HG02981 (cell line): Measurements from ENCODE around the gene GRK5.

ENCODE experiments used
- ATAC-seq: cut with Tn5 transposase; IDR thresholded peaks from one replicate; pipeline ENCODE4 v1.9.1; 2021; ENCODE audit warnings: mild to moderate bottlenecking, moderate library complexity; ENCODE audit not compliant: unreplicated experiment

Gene GRK5

DNA sequence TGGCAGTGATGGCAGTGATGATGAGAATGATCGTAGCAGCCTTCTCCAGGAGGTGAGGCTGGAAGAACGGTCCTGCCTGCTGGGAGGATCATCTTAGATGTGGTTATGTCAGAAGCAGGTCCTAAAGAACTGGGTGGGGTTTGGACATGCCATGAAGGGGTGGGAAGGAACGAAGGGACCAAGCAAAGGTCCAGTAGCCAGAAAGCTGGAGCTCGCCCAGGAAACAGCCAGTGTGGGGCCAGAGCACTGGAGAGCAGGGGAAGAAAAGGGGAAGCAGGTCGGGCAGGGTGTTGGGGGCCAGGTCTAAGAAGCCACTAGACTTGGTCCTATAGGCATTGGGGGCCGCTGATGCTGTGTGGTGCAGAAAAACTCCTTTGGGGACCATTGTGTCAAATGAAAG lies 207.8 kb downstream of the GRK5 start:
- no peak for ATAC-seq

DNA sequence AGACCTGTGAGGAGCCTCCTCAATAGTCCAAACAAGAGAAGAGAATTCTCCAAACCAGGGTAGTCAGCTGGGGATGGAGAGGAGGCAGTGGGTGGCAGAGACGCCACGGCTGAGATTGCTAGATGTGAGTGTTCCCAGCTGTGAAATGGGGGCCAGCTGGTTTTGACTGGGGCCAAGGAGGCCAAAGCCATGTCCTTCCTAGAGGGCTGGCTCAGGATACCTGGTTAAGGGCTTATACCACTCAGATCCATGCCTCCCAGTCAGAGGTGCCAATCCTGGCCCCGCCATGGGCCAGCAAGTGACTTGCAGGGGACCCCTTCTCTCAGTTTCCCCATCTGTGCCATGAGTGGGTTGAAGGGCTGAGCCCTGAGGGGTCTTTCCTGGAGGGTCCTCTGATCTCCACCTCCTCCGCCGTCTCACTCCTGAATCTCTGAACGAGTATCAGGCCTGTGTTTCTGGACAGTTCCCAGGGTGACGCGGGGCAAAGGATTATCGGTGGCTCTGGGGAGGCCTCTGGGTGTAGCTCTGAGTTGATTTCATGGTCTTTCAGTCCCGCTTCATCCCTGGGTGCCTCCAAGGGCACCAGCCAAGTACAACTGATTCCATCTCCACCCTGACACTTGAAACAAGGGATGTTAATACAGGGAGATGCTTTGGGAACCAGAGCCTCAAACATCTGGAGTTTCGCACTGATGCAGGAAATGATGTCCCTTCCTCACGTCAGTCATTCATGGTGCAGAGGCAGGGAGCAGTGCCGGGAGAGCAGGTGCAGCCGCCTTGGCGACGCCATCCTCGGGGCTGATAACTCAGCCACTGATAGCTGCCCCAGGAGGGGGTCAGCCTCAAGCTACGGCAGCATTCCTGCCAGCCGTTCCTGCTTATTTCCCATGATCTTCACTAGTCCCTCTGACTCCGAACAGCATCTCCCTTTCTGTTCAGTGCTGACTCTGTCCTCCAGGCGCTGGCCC lies 208.4 kb downstream of the GRK5 start:
- no peak for ATAC-seq

DNA sequence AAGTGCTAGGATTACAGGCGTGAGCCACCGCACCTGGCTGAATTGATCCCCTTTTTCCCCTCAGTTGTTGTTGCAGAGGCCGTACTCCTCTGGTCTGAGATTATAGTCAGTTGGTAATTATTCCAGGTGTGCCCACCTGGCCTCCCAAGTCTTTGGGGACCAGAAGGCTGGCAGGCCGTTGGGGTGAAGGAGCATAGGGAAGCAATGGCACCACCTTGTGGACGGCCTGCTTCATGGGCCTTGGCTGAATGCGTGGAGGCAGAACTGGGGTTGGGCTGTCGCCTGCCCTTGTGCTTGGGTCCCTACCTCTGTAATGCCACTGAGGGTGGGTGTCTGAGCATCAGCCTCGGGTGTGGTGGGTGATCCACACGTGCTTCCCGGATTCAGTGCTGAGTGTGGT lies 209.5 kb downstream of the GRK5 start:
- ATAC-seq = no peak

DNA sequence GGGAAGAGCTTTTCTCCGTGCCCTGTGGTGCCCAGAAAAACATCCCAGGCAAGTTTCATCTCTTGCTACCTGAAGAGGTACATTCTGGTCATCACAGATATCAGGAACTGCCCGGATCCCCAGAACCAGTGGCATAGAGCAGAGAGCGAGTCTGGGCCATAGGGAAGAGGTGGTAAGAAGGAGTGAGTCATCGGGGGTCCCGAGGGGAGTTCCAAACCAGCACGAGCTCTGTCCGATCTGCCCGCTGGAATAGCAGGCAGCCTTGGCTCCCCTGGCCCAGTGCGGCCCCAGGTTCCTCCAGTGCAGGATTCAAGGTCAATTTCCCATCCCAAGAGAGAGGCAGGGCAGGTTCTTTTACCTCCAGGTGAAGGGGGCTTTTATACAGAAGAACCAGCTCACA lies 210.5 kb downstream of the GRK5 start:
- no peak for ATAC-seq

DNA sequence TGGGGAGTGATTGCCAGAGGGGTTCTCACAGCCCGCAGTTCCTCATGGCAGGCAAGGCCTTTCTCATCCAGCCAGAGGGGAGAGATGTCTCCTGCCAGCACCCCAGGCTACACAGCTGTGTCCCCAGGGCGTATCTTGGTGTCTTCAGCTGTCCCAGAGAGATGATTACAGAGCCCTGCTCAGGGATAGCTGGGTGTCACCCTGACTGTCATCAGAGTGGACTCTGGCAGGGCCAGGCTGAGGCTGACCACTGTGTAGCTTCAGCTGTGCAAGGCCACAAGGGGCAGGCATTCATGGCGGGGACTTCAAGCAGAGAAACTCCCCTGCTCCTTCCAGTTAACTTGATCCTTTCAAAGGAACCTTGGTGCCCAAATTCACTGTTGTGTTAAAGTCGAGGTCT lies 211.0 kb downstream of the GRK5 start:
- ATAC-seq = no peak

DNA sequence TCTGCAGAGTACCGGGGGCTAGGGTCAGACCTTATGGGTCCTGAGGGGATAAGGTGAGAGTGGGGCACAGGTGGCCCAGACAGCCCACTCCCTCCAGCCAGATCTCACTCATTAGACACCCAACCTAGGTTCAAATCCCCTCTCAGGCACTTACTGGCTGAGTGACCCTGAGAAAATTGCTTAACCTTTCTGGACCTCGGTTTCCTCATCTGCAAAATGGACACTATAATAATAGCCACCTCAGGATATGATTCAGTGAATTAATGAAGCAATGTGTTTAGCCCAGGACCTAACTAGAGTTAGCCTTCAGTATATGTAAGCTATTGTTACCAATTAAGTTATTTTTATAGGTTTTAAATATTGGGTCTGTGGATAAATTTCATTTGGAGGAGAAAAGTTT lies 212.6 kb downstream of the GRK5 start:
- ATAC-seq = no peak

DNA sequence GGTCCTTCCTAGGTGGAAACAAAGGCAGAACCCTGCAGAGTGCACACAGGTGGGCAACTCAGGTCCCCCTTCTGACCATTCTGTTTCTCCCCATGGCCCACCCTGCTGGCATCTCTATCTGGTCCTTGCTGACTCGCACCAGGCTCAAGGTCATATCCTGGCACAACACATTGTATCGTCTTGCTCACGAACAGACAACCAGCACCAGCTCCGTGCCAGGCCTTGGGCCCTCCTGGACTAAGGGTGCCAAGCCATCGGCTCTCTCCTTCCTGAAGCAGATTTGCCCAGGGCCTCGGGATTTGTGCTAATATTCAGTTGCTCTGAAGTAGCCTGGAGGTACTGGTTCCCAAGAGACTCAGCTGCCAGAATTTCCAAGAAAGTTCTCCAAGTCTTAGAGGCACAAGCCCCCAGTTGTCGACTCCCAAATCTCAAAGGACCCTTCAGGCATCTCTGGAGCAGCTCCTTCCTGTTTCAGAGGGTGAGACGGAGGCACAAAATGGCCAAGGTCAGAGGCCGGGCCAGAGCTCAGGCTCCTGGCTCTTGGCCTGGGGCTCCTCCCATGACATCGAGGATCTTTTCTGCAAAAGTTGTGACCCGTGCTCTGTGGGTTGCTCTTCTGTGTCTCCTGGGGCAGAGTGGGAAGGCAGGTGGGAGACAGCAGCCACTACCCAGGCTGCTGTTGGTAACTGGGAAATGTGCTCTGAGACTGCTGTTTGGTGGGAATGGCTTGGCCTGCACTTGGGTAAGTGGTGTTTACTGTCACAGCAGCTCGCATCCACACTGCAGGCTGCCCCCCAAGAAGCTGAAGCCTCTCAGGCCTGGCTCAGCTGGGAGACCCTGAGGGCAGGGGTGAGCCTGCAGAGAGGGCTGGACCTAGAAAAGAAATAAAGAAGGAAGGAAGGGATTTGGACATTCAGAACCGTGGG lies 213.8 kb downstream of the GRK5 start:
- no peak for ATAC-seq

DNA sequence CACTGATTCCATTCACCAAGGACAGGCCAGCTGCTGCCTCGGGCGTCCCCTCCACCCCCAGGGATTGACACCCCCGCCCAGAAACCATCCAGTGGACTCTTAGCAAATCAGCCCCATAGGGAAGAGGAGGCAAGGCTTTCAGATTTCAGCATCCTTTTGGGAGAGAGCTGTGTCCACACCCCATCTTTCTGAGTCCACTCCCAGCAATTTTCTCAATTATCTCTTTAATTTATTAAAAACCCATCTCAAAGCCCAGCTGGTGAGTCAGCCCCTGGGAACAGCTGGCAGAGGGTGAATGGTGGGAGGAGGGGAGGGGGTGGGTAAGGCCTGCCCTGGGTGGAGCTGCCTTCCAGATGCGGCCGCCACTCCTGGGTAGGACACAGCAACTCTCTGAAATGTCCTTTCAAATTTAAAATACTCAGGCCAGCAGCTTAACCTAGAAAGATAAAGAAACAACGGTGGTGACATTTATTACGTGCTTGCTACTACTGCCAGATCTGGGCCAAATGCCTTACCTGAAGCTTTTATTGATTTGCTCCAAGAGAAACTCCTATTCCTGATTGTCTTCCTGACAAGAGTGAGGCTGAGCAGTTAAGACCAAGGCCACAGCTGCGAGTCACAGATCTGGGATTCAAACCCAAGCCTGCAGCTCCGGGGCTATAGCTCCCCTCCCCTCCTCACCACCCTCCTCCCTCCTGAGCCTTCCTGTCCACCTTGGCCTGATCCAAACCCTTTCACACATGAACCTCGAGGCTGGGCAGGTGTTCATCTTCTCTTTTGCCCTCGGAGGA lies 214.7 kb downstream of the GRK5 start:
- ATAC-seq = no peak

DNA sequence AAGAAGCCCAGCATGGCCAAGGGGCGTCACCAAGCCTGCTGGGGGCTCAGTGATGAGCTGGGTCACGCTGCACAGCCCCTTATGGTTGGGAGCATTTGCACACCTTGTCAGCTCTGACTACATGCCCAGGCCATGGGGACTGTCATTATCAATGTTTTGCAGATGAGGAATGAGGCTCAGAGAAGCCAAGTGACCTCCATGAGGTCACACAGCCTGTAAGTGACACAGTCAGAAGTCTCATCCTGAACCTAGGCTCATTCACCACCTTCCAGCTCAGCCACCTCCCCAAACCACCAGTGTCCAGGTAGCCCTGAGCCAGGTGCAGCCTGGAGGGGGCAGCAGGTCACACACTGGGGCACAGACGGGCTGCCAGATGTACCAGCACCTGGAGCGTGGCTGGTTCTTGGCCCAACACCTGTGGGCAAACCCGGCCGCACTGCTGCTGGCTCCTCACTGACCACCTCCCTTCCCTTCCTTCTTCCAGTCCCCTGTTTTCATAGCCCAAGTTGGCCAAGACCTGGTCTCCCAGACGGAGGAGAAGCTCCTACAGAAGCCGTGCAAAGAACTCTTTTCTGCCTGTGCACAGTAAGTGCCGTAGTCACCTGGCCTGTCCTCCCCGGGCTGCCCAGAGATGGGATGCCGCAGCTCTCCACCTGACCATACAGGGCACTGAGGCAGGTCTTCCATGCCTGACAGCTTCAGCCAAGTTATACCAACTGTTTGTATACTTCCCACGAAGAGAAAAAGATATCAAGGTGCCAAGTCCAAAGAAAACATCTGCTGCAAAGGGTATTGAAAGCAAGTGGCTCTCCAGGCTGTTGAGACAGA lies 215.5 kb downstream of the GRK5 start:
- no peak for ATAC-seq

DNA sequence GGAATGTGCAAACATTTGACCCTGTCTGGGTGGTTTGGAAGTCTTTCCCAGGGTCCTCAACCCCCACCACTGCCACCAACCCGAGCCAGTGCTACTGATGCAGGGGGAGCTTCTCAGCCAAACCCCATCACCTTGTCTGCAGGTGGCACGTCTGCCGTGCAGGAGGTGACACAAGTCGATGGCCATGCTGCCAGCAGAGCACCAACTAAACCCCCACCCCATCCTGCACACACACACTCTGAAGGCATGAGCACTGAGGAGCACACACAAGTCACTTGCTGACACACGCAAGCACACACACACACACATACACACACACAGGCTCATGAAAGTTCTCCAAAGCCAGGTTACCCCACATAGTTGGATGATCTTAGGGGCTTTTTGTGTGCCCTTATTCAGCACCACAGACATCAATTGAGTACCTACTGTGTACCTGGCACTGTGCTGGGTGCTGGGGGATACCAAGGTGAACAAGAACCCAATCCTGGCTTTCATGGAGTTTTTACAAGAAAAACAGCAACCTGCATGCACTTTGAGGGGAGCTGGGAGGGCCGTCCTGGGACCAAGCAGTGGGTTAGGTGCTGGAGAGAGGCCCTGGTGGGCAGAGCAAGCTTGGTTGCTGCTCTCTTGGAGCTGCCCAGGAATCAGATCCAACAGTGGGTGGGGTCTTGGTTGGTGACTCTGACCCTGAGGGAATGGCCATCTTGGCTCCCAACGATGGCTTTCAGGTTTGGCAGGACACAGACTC lies 216.3 kb downstream of the GRK5 start:
- ATAC-seq = no peak

DNA sequence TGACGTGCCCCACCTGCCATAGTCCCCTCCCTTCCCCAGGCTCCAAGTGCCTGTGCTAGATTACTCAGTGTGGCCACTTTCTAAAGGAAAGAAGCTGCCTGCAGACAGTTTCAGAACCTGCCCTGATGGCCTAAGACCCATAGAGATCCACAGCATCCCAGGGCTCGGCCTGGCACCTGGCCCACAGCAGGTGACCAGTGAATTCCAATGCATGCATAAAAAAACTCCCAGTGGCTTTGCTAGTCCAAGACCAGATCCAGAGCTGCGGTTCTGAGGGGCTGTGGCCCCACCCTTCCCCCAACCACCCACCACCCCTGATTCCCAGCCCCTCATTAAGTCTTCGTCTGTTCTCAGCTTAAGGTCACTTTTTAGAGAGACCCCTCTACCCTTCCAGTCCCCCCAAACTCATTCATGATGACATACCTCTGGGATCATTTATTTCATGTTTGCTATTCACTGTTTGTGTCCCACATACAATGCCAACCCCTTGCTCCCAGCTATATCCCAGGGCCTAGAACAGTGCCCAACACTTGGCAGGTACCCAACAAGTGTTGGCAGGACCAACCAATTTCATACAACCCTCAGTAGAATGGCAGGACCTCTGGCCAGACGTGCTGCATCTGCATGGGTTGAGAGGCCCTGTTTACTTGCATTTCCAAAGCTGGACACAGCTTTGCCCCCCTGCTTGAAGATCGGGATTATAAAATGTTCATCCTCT lies 217.0 kb downstream of the GRK5 start:
- no peak for ATAC-seq

DNA sequence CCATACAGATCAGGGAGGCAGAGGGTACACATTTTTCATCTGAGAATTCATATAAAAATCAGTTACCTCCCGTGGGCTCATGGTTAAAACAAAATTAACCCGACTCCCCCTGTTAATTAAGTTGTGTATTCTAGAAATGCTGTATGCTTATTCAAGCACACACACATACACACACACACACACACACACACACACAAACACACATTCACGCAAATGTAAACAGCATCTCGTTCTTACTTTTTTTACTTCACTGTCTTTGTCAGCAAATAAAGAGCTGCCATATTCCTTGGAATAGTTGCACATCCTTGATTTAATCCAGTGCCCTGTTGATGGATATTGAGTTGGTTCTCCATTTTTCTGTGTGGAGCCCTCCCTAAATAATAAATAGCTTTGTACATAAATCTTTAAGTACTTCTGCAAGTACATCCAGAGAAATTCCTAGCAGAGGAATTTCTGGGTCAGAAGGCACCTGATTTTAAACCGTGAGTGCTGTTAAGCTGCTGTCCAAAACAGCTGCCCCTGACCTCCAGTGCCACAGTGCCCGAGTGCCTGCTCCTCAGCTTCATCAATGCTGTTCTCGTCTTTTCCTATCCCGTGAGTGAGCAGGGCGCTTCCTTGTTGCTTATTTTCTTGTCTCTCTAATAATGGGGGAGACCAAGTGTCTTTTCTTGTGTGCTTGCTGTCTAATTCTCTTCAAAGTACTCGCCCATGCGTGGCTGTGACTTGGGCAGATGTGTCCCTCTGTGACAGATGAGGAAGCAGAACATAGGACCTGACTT lies 217.9 kb downstream of the GRK5 start:
- no peak for ATAC-seq

DNA sequence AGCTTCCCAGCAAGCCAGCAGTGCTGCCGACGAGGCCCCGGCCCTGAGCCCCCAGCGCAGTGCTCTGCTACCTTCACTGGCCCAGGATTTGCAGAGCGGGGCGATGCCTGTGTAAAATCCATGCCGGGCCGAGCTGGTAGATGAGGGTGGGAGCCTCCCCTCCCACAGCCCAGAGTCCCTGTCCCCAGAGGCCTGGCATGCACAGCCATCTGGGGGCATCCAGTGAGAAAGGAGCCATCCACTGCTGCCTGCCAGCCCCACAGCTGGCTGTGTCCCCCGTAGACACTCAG lies 218.5 kb downstream of the GRK5 start:
- no peak for ATAC-seq

DNA sequence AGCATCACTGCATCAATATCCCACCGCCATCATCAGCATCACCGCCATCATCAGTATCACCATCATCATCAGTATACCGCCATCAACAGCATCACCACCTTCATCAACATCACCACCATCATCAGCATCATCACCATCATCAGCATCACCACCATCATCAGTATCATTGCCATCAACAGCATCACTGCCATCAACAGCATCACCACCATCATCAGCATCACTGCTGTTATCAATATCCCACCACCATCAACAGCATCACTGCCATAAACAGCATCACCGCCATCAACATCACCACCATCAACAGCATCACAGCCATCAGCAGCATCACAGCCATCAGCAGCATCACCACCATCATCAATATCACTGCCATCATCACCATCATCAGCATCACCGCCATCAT lies 219.3 kb downstream of the GRK5 start:
- ATAC-seq = no peak

DNA sequence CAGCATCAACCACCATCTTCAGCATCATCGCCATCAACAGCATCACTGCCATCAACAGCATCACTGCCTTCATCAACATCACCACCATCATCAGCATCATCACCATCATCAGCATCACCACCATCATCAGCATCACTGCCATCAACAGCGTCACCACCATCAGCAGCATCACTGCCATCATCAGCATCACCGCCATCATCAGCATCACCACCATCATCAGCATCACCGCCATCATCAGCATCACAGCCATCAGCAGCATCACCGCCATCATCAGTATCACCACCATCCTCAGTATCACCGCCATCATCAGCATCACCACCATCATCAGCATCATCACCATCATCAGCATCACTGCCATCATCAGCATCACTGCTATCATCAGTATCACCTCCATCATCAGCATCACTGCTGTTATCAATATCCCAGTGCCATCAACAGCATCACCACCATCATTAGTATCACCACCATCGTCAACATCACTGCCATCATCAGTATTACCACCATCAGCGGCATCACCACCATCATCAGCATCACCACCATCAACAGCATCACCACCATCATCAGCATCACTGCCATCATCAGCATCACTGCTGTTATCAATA lies 220.0 kb downstream of the GRK5 start:
- no peak for ATAC-seq

DNA sequence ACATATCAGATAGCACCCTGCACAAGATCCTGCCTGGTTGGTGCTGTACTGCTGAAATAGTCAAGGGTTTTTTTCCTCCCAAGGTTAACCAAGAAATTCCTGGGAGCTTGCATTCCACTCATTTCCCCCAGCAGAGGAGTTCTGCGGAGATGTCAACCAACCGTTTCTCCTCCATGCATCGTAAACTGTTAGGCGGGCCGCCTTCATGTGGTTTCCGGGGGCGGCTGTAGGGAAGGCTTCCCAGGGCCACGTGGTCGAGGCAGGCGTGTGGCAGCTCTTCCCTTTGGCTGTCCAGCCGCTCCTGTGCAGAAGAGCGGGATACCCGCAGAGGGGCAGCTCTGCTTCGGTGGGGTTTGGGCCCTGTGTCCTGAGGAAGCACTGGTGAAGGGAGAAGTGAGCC lies 221.4 kb downstream of the GRK5 start:
- ATAC-seq = no peak

DNA sequence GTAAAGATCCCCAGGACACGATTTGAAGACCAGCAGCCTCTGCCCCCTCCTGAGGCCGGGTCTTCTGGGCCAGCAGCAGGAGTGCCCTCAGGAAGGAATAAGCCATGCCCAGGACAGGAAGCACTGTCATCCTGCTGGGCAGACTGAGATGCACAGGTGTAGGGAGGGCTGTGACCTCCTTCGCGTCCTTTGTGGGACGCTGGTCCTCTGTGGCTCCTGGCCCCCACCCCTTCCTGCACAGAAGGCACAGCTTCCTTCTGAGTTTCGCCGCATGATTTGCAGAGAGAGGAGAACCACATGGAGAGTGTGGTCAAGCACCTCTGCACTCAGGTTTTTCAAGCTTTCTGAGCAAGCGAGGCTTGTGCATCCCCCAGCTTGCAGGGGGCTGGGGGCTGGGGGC lies 222.4 kb downstream of the GRK5 start:
- no peak for ATAC-seq
